Neuronal stem cell (in vitro differentiated cells): ENCODE measurements around the gene MRPL36.

ENCODE experiments used
- DNase-seq: peaks from one replicate; pipeline ENCODE4 v3.0.0-alpha.2; 2013; ENCODE audit warnings: low spot score
- H2AFZ ChIP-seq: one replicate; pipeline ENCODE4 v1.6.1; 2013; ENCODE audit warnings: mild to moderate bottlenecking, low read length, inconsistent platforms
- H2AK5ac ChIP-seq: 2 replicates; pipeline ENCODE4 v1.6.1; 2013; ENCODE audit warnings: low read depth, mild to moderate bottlenecking, inconsistent platforms, low read length, moderate library complexity, mixed read lengths
- H2BK120ac ChIP-seq: 2 replicates; pipeline ENCODE4 v1.6.1; 2013; ENCODE audit warnings: low read depth, mild to moderate bottlenecking, inconsistent platforms, low read length, moderate library complexity, mixed read lengths
- H2BK12ac ChIP-seq: one replicate; pipeline ENCODE4 v1.6.1; 2013; ENCODE audit warnings: low read length, inconsistent platforms
- H2BK15ac ChIP-seq: 2 replicates; pipeline ENCODE4 v1.6.1; 2013; ENCODE audit warnings: mild to moderate bottlenecking, low read length, inconsistent platforms, mixed read lengths
- H2BK5ac ChIP-seq: one replicate; pipeline ENCODE4 v1.6.1; 2013; ENCODE audit warnings: inconsistent platforms, mild to moderate bottlenecking, low read length, moderate library complexity
- H3K14ac ChIP-seq: one replicate; pipeline ENCODE4 v1.6.1; 2013; ENCODE audit warnings: low read length, inconsistent platforms
- H3K18ac ChIP-seq: 2 replicates; pipeline ENCODE4 v1.6.1; 2013; ENCODE audit warnings: low read length, inconsistent platforms
- H3K23ac ChIP-seq: 2 replicates; pipeline ENCODE4 v1.6.1; 2013; ENCODE audit warnings: low read depth, mild to moderate bottlenecking, mixed read lengths, low read length, inconsistent platforms; ENCODE audit not compliant: poor library complexity
- H3K27ac ChIP-seq: replicated peaks from 3 replicates; pipeline ENCODE4 v1.5.1; 2013; ENCODE audit warnings: low read length, inconsistent platforms
- H3K27me3 ChIP-seq, 3 experiments: 2 replicates each; pipeline ENCODE4 v1.6.1; 2013; ENCODE audit warnings: low read length in 3 of 3, mild to moderate bottlenecking in 2 of 3, inconsistent platforms in 1 of 3, low read depth in 1 of 3, mixed read lengths in 1 of 3, moderate library complexity in 1 of 3; ENCODE audit not compliant: control insufficient read depth in 3 of 3, insufficient read depth in 3 of 3
- H3K36me3 ChIP-seq, 2 donors: replicated peaks in 1 of 2; 2 replicates each; pipeline ENCODE4 v1.6.1; 2013; ENCODE audit warnings: low read length in 2 of 2; ENCODE audit not compliant: control insufficient read depth in 2 of 2, insufficient read depth in 2 of 2
- H3K4ac ChIP-seq: 2 replicates; pipeline ENCODE4 v1.6.1; 2013; ENCODE audit warnings: inconsistent platforms, mild to moderate bottlenecking, low read length, moderate library complexity
- H3K4me1 ChIP-seq, 2 donors: 1 replicate in 1 of 2; 2 replicates in 1 of 2; pipeline ENCODE4 v1.6.1; 2013; ENCODE audit warnings: low read length in 2 of 2, low read depth in 1 of 2; ENCODE audit not compliant: control insufficient read depth in 2 of 2, insufficient read depth in 1 of 2
- H3K4me2 ChIP-seq: one replicate; pipeline ENCODE4 v1.6.1; 2013; ENCODE audit warnings: mild to moderate bottlenecking, low read length, inconsistent platforms; ENCODE audit not compliant: insufficient read depth, poor library complexity, severe bottlenecking
- H3K4me3 ChIP-seq, 2 donors: 2 replicates each; pipeline ENCODE4 v1.5.1; 2013; ENCODE audit warnings: low read length in 2 of 2, mild to moderate bottlenecking in 2 of 2, inconsistent platforms in 1 of 2, moderate library complexity in 1 of 2
- H3K79me1 ChIP-seq: one replicate; pipeline ENCODE4 v1.6.1; 2013; ENCODE audit warnings: low read depth, mild to moderate bottlenecking, inconsistent platforms, low read length, moderate library complexity
- H3K9ac ChIP-seq: one replicate; pipeline ENCODE4 v1.6.1; 2013; ENCODE audit warnings: mild to moderate bottlenecking, low read depth, low read length, inconsistent platforms; ENCODE audit not compliant: poor library complexity
- H3K9me3 ChIP-seq, 2 donors: replicated peaks in 1 of 2; 2 replicates each; pipeline versions ENCODE3 to v1.6.1; 2013; ENCODE audit warnings: low read length in 2 of 2, mild to moderate bottlenecking in 2 of 2, inconsistent platforms in 1 of 2, low read depth in 1 of 2, mixed read lengths in 1 of 2, moderate library complexity in 1 of 2; ENCODE audit not compliant: control insufficient read depth in 2 of 2, insufficient read depth in 1 of 2
- H4K8ac ChIP-seq: one replicate; pipeline ENCODE4 v1.6.1; 2013; ENCODE audit warnings: low read depth, mild to moderate bottlenecking, inconsistent platforms, low read length, moderate library complexity
- H4K91ac ChIP-seq: one replicate; pipeline ENCODE4 v1.6.1; 2013; ENCODE audit warnings: low read length, low read depth, mild to moderate bottlenecking, inconsistent platforms; ENCODE audit not compliant: poor library complexity
- WGBS, 2 donors: extraction: QIAGEN DNeasy Blood & Tissue Kit; methylation state at CpG; one replicate each; pipeline ENCODE4 v1.1.7; 2013; ENCODE audit warnings: missing lambda C conversion rate in 2 of 2, mixed read lengths in 1 of 2; ENCODE audit not compliant: insufficient read length in 2 of 2, insufficient replicate concordance in 1 of 2; ENCODE audit errors: extremely low coverage in 2 of 2; 5-methylcytosine and 5-hydroxymethylcytosine counted together

Gene MRPL36

DNA sequence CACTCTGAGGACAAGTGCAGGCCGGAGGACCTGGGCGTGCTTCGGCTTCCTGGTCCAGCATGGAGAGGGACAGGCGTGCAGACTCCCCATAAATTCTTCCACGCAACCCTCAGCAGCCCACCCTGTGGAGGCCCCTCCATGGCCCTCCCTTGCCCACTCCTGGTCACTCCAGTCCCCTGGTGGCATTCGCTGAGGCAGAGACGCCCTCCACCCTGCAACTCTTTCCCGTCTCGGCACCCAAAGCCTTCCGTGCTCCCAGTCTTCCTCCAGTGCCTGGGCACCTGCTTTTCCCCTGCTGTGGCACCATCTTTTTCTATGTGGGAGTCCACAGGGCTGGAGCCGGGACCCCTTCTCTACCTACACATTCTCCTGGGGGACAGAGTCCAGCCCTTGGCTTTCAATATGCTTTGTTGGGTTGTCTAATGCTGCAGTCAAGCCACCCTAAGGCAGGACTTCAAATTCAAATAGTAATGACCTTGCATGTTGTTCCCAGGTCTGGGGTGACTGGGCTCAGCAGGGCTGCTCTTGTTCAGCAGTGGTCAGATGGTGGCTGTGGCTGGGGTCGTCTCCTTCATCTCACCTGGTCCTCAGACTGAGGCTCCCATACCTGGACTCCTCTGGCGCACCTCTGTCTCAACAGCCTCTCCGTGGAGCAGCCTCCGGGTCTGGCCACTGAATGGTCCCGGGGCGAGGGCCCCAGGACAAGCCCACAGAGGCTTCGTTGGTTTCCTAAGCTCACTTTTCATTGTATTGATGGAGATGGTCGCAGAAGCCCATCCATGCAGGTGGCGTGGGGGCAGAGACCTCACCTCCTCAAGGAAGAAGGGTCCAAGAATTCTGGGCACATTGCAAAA lies 15.2 kb downstream of the MRPL36 start:
- H3K4me1 ChIP-seq = peaks cover 2 to 4% of the 10 kb centered on the region in 2 donors
- DNase-seq = no peak
- H3K36me3 ChIP-seq = no peaks in the 10 kb centered on the region
- H2AK5ac ChIP-seq = no peak overlapping the region
- H2BK12ac ChIP-seq = no peak overlapping the region
- H4K8ac ChIP-seq = no peak overlapping the region
- H3K18ac ChIP-seq = no peak overlapping the region
- H3K27ac ChIP-seq = no peak overlapping the region
- H3K79me1 ChIP-seq = no peaks in the 10 kb centered on the region
- no peaks in the 10 kb centered on the region for H3K9me3 ChIP-seq
- H3K4me3 ChIP-seq = no peak overlapping the region
- no peak overlapping the region for H3K9ac ChIP-seq
- no peak overlapping the region for H3K4me2 ChIP-seq
- no peak overlapping the region for H2BK120ac ChIP-seq
- no peak overlapping the region for H2BK5ac ChIP-seq
- no peak overlapping the region for H3K4ac ChIP-seq
- H3K23ac ChIP-seq = no peak overlapping the region
- no peaks in the 10 kb centered on the region for H3K27me3 ChIP-seq
- no CpG with 5 or more reads among the region's 20 CpGs for WGBS, 2 donors
- no peak overlapping the region for H4K91ac ChIP-seq
- H2BK15ac ChIP-seq = no peak overlapping the region
- no peak overlapping the region for H3K14ac ChIP-seq
- no peak overlapping the region for H2AFZ ChIP-seq

DNA sequence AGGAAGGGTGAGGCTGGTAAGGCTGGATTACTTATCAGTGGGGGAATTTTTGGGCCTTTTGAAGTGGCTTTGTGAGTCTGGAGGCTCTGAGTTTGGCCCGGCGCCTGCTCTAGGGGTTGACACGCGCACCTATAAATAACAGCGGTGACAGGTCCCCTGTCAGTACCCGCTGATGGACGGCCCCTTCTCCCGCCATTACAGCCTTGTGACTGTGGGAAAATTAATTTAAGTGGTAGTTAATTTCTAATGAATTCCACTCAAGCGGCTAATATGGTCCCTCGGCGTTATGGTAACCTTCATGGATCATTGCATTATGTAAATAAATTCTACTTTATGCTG lies 16.5 kb downstream of the MRPL36 start:
- H3K4me3 ChIP-seq = no peak overlapping the region
- no peak overlapping the region for H2BK12ac ChIP-seq
- H4K91ac ChIP-seq = no peak overlapping the region
- no peaks in the 10 kb centered on the region for H3K27me3 ChIP-seq
- peak overlapping the region; percentile 47 for H2AFZ ChIP-seq
- no peak overlapping the region for H3K23ac ChIP-seq
- no peak for DNase-seq
- H3K4me1 ChIP-seq = peaks cover 0 to 2% of the 10 kb centered on the region in 2 donors
- H4K8ac ChIP-seq = no peak overlapping the region
- peak overlapping the region; percentile 29 for H2AK5ac ChIP-seq
- no peaks in the 10 kb centered on the region for H3K79me1 ChIP-seq
- H3K14ac ChIP-seq = no peak overlapping the region
- H2BK120ac ChIP-seq = no peak overlapping the region
- no peaks in the 10 kb centered on the region for H3K9me3 ChIP-seq
- H3K4ac ChIP-seq = no peak overlapping the region
- no peak overlapping the region for H2BK5ac ChIP-seq
- no CpG with 5 or more reads among the region's 11 CpGs for WGBS, 2 donors
- no peak overlapping the region for H3K9ac ChIP-seq
- no peak overlapping the region for H3K18ac ChIP-seq
- H3K27ac ChIP-seq = no peak overlapping the region
- H2BK15ac ChIP-seq = no peak overlapping the region
- H3K36me3 ChIP-seq = no peaks in the 10 kb centered on the region
- H3K4me2 ChIP-seq = no peak overlapping the region

DNA sequence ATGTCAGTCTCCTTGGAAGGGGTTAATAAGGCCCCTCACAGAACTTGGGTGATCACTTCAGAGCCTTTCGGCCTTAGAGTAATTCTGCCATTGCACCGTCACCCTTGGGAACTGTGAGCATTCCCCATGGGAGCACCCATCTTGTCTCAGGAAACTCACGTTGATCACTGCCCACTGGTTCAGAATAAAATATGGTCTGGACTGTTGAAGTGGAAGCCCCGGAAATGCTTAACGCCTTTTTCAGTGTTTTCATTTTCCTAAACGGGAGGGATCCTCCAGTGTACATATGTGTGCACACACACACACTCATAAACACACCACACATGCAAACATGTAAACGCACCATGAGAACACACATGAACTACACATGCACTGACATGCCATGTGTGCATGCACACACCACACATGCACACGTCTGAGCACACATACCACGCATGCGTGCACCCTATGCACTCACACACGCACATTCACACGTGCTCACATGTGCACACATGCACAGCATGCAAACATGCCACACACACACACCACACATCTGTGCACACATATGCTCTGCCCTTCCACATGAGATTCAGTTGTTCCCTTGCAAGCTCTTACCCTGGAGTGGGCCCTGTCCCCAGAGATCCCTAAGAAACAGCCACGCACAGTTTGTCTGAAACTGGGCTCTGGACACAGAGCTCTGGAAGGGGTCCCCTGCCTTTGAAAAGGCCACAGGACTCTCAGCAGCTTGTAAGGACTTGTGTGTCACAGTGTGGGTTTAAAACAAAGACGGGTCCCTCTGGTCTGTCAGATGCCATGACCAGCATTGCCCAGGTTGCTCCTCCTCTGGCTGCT lies 17.0 kb downstream of the MRPL36 start:
- H3K27me3 ChIP-seq = no peaks in the 10 kb centered on the region
- H4K91ac ChIP-seq = no peak overlapping the region
- H2AK5ac ChIP-seq = peak overlapping the region; percentile 29
- H3K9ac ChIP-seq = peak overlapping the region; percentile 24
- H3K9me3 ChIP-seq = no peaks in the 10 kb centered on the region
- H3K4me2 ChIP-seq = no peak overlapping the region
- H3K23ac ChIP-seq = no peak overlapping the region
- H2BK120ac ChIP-seq = no peak overlapping the region
- H3K27ac ChIP-seq = no peak overlapping the region
- no peaks in the 10 kb centered on the region for H3K79me1 ChIP-seq
- no peak overlapping the region for H3K14ac ChIP-seq
- DNase-seq = no peak
- no peak overlapping the region for H3K4me3 ChIP-seq
- H2BK15ac ChIP-seq = no peak overlapping the region
- H2AFZ ChIP-seq = peak overlapping the region; percentile 47
- no peak overlapping the region for H2BK12ac ChIP-seq
- no peak overlapping the region for H4K8ac ChIP-seq
- H2BK5ac ChIP-seq = no peak overlapping the region
- H3K4ac ChIP-seq = no peak overlapping the region
- H3K36me3 ChIP-seq = no peaks in the 10 kb centered on the region
- no CpG with 5 or more reads among the region's 14 CpGs for WGBS, 2 donors
- peaks cover 0 to 7% of the 10 kb centered on the region in 2 donors for H3K4me1 ChIP-seq
- no peak overlapping the region for H3K18ac ChIP-seq

DNA sequence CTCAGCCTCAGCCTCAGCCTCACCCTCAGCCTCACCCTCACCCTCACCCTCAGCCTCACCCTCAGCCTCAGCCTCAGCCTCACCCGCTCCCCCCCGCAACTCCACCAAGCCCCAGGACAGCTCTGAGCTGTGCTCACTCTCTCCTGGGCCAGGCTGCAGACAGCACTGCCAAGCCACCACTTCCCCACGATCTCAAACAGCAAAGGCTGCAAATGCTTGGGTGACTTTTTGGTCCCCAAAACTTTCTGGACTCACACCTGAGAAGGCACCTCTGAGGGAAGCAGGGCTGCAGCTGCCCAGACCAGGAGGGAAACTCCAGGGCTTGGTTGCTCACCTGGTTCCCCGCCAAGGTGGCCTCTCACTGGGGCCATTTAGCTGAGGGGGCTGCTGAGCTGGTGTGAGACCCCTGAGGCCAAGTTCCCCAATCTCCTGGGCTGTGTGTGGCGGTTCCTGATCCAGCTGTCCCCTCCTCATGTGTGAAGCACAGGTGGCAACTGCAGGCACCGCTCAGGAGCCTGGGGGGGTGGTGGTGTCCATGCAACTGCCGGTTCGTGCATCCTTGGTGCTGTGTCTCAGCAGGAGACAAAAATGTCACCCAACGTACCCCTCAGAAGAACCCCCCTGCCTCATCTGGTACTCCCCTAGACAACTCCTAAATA lies 17.8 kb downstream of the MRPL36 start:
- H2AK5ac ChIP-seq = no peak overlapping the region
- no peak overlapping the region for H3K23ac ChIP-seq
- no peak overlapping the region for H2BK120ac ChIP-seq
- no peak overlapping the region for H2BK15ac ChIP-seq
- no peaks in the 10 kb centered on the region for H3K27me3 ChIP-seq
- H3K4ac ChIP-seq = no peak overlapping the region
- peaks cover 0 to 7% of the 10 kb centered on the region in 2 donors for H3K4me1 ChIP-seq
- no peak overlapping the region for H3K4me2 ChIP-seq
- DNase-seq = no peak
- no peak overlapping the region for H3K14ac ChIP-seq
- H3K79me1 ChIP-seq = no peaks in the 10 kb centered on the region
- H4K91ac ChIP-seq = no peak overlapping the region
- H3K36me3 ChIP-seq = no peaks in the 10 kb centered on the region
- H3K18ac ChIP-seq = no peak overlapping the region
- H4K8ac ChIP-seq = no peak overlapping the region
- no peak overlapping the region for H3K9ac ChIP-seq
- no peak overlapping the region for H2AFZ ChIP-seq
- H2BK12ac ChIP-seq = no peak overlapping the region
- peak overlapping the region; percentile 19 for H3K27ac ChIP-seq
- no peak overlapping the region for H2BK5ac ChIP-seq
- no peaks in the 10 kb centered on the region for H3K9me3 ChIP-seq
- no CpG with 5 or more reads among the region's 9 CpGs for WGBS, 2 donors
- no peak overlapping the region for H3K4me3 ChIP-seq
